Activated CD4-positive, alpha-beta T cell treated with anti-CD3 and anti-CD28 coated beads for 48 hours (primary cell): ENCODE data around the gene PDPN.
A peak's percentile ranks its signal among the peaks of the same experiment; 100 is the strongest.

Source experiments
- DNase-seq: peaks from one replicate; pipeline ENCODE4 v3.0.0-alpha.2; 2020

The PDPN gene

GRCh38 chr1:13619909-13620308 lies 36.3 kb downstream of the PDPN start:
- no peak for DNase-seq

- no peak for DNase-seq
Observed at GRCh38 chr1:13620825-13621224, 37.2 kb downstream of the PDPN start.

GRCh38 chr1:13622446-13622845 lies 38.8 kb downstream of the PDPN start:
- DNase-seq, result no peak

GRCh38 chr1:13623021-13623637 lies 39.5 kb downstream of the PDPN start:
- DNase-seq, result no peak

- DNase-seq, result no peak
Observed at GRCh38 chr1:13624526-13624925, 40.9 kb downstream of the PDPN start.

- no peak for DNase-seq
Observed at GRCh38 chr1:13627127-13627526, 43.5 kb downstream of the PDPN start.

GRCh38 chr1:13628218-13628617 lies 44.6 kb downstream of the PDPN start:
- DNase-seq, result no peak

GRCh38 chr1:13628711-13629110 lies 45.1 kb downstream of the PDPN start:
- no peak for DNase-seq

GRCh38 chr1:13642306-13643004 lies 58.8 kb downstream of the PDPN start:
- DNase-seq, result no peak

- no peak for DNase-seq
Observed at GRCh38 chr1:13643017-13643416, 59.4 kb downstream of the PDPN start.

- DNase-seq, result no peak
Observed at GRCh38 chr1:13646521-13646920, 62.9 kb downstream of the PDPN start.

GRCh38 chr1:13651279-13651678 lies 67.6 kb downstream of the PDPN start:
- no peak for DNase-seq

GRCh38 chr1:13652238-13652637 lies 68.6 kb downstream of the PDPN start:
- no peak for DNase-seq

GRCh38 chr1:13661539-13661938 lies 77.9 kb downstream of the PDPN start:
- no peak for DNase-seq

- no peak for DNase-seq
Observed at GRCh38 chr1:13662493-13662892, 78.9 kb downstream of the PDPN start.

- DNase-seq, result no peak
Observed at GRCh38 chr1:13663969-13664368, 80.3 kb downstream of the PDPN start.

- DNase-seq, result peak; percentile 4
Observed at GRCh38 chr1:13664451-13664850, 80.8 kb downstream of the PDPN start.

- DNase-seq, result no peak
Observed at GRCh38 chr1:13666317-13666716, 82.7 kb downstream of the PDPN start.
